Measurements from ENCODE around the gene LAMC3.

Gene LAMC3

GRCh38 chr9:131094622-131095021 lies 85.6 kb downstream of the LAMC3 start:
- H3K27me3 ChIP-seq (ENCODE audit: insufficient read depth, low read depth, severe bottlenecking), result no peaks in the 10 kb centered on the region
- no peak overlapping the region for H3K27ac ChIP-seq
- H3K36me3 ChIP-seq, result peaks cover 10% of the 10 kb centered on the region
- H3K4me3 ChIP-seq (ENCODE audit: low read depth, low read length), result no peak overlapping the region
- DNase-seq, result no peak
- no peaks in the 10 kb centered on the region for H3K9me3 ChIP-seq (ENCODE audit: severe bottlenecking)
- no peak for TF ChIP-seq CTCF (IDR thresholded peaks at IDR 0.05; ENCODE audit: low read depth, low read length)

DNA sequence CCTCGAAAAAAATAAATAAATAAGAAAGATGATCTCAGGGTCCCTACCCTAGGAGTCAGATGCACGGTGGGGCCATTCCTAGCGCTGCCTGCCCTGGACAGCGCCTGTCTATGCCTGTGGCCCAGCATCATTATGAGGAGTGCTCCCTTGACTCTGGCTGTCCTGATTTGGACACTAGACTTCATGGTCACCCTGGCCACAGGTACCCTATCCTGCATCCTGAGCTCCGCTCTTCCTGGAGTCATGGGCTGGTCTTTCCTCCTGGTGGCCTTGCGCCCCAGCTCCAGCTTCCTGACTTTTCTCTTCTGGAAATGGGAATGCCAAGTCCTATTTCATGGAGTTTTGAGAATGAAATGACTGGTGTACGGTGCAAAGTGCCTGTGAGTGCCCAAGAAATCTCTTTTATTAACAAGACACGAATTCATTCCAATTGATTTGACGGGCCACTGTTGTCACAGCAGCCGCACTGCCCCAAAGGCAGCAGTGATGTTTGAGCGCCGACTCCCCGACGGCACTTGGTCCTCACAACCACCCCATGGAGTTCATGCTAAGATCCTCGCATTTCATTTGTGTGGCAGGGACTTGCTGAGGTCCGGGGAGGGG lies 86.8 kb downstream of the LAMC3 start:
- no peak for TF ChIP-seq CTCF (IDR thresholded peaks at IDR 0.05; ENCODE audit: low read depth, low read length)
- peaks cover 14% of the 10 kb centered on the region for H3K36me3 ChIP-seq
- H3K27ac ChIP-seq, result no peak overlapping the region
- peak overlapping the region; percentile 68 for H3K4me3 ChIP-seq (ENCODE audit: low read depth, low read length)
- no peaks in the 10 kb centered on the region for H3K27me3 ChIP-seq (ENCODE audit: insufficient read depth, low read depth, severe bottlenecking)
- no peak for DNase-seq
- H3K9me3 ChIP-seq (ENCODE audit: severe bottlenecking), result no peaks in the 10 kb centered on the region

- peak; percentile 47; the same call in 1 of the 2 replicates for TF ChIP-seq CTCF (IDR thresholded peaks at IDR 0.05; ENCODE audit: low read depth, low read length)
- H3K9me3 ChIP-seq (ENCODE audit: severe bottlenecking), result no peaks in the 10 kb centered on the region
- H3K4me3 ChIP-seq (ENCODE audit: low read depth, low read length), result peak within 1 kb of the TSS; percentile 68
- no peaks in the 10 kb centered on the region for H3K27me3 ChIP-seq (ENCODE audit: insufficient read depth, low read depth, severe bottlenecking)
- H3K27ac ChIP-seq, result peak within 1 kb of the TSS; percentile 58
- peaks cover 17% of the 10 kb centered on the region for H3K36me3 ChIP-seq
- peak; percentile 88 for DNase-seq
These were observed 87.5 kb downstream of the LAMC3 start, which contains the start of gene AIF1L for GRCh38 chr9:131096269-131097125. Gene AIF1L, plus strand, starts transcription at chr9:131096531. Its CDS starts 99 bp downstream, at chr9:131096630.

GRCh38 chr9:131097126-131097947 lies 88.4 kb downstream of the LAMC3 start:
- Histone ChIP-seq H3K9me3 (ENCODE audit: severe bottlenecking) (no peaks in the 10 kb centered on the region), H3K27me3 (ENCODE audit: insufficient read depth, low read depth, severe bottlenecking) (no peaks in the 10 kb centered on the region), H3K36me3 (peaks cover 17% of the 10 kb centered on the region), H3K4me3 (ENCODE audit: low read depth, low read length) (peak overlapping the region; percentile 68), H3K27ac (no peak overlapping the region; the same call in 1 of the 2 replicates)
- no peak for TF ChIP-seq CTCF (IDR thresholded peaks at IDR 0.05; ENCODE audit: low read depth, low read length)
- no peak for DNase-seq

- TF ChIP-seq CTCF (IDR thresholded peaks at IDR 0.05; ENCODE audit: low read depth, low read length), result no peak
- Histone ChIP-seq H3K4me3 (ENCODE audit: low read depth, low read length) (no peak overlapping the region), H3K9me3 (ENCODE audit: severe bottlenecking) (no peaks in the 10 kb centered on the region), H3K27ac (no peak overlapping the region), H3K36me3 (peaks cover 17% of the 10 kb centered on the region), H3K27me3 (ENCODE audit: insufficient read depth, low read depth, severe bottlenecking) (no peaks in the 10 kb centered on the region)
- DNase-seq, result no peak
These were observed 88.9 kb downstream of the LAMC3 start for GRCh38 chr9:131097948-131098278.

Data from WERI-Rb-1 (cell line).